NCI-H2227 treated with DMSO at 0.1 percent for 48 hours (cell line): ENCODE results near the gene THADA.
"Not testable (repeated sequence)": the region's sequence is repeated elsewhere in the genome, so short reads cannot be mapped to it uniquely, and the experiment has no call there.

Experiments used
- DNase-seq: peaks from one replicate; lab custom pipeline; 2025; lab: John Stamatoyannopoulos, UW

Gene THADA

DNA sequence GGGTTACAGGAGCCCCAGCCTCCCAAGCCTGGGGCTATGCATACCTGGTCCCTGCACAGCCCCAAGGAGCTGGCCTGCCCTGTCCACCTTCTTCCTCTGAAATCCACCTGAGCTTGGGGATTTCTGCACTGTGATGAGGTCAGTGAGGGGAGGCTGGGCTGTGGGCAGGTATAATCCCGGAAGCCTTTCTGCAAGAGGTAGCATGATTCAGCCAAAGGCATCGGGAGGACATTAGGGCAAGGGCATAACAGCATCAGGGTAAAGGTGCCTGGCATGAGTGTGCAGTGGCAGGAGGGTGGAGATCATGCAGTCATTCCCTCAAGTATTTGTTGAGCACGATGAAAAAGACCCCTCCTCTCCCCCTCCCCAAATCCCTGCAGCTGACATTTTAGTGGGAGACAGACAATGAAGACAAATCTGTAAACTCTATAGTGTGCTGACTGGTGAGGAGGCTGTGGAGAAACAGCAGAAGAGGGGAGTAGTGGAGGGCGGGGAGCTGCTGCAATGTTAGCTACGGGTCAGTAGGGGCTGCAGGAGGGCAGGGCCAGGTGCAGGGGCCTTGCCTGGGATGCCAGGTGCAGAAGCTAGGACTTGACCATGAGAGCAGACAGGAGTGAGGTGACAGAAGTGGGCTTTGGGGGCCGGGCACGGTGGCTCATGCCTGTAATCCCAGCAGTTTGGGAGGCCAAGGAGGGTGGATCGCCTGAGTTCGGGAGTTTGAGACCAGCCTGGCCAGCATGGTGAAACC lies 388.1 kb downstream of the THADA start:
- DNase-seq: no peak

DNA sequence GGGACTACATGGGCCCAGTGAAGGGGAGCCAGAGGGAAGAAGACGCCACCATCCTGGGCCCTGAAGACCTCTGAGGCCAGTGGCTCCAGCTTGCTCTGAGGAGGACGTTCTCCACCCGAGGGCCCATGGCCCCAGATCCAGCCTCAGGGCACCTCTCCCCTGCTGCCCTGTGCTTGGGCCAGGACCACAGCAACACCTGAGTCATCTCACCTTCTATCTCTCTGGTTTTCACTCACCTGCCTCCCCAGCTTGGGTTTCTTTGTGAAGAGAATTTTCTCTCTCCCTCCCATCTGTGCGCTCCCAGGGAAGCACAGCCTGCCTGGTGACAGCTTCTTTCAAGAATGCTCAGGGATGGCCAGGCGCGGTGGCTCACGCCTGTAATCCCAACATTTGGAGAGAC lies 389.2 kb downstream of the THADA start:
- DNase-seq: no peak

DNA sequence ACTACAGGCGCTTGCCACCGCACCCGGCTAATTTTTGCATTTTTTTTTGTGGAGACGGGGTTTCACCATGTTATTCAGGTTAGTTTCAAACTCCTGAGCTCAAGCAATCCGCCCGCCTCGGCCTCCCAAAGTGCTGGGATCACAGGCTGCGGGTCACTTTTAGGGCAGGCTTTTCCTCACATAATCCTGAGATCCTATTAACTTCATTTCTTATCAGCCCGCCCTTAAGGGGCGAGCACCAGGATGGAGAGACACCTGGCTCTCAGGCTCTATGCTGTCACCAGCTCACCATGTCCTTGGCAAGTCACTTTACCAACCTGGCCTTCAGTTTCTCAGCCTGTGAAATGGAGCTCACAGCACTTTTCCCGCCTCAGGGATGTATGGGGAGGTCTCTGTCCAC lies 392.5 kb downstream of the THADA start:
- DNase-seq: no peak

DNA sequence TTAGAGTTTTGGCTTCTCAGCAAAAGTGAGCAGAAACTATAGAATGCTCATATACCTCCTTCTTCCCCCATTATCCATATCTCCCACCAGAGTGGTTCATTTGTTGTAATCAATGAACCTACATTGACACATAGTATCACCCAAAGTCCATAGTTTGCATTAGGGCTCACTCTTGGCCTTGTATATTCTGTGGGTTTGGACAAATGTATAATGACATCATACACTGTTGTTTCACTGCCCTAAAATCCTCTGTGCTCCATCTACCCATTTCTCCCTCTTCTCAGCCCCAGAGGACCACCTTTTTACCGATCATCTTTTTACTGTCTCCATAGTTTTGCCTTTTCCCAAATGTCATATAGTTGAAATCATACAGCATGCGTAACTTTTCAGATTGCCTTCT lies 393.5 kb downstream of the THADA start:
- DNase-seq: no peak

DNA sequence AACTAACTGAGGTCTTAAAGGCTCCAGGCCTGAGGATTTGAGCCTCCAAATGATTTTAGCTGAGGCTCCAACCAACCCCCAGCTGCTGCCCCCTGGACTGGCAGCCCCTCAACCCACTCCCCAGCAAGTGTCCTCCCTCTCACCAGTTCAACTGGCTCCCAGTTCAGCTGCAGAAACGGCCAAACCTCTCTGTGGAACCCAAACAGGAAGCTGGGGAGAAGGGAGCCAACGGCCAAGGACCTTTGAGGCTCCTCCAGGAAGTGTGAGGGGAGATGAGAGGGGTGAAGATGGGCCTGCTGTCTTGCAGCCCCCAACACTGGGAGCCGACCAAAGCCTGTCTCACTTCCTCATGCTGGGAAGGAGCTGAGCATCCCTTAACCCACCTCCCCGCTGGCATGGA lies 394.3 kb downstream of the THADA start:
- no peak for DNase-seq

- no peak for DNase-seq
Measured at GRCh38 chr2:43201016-43201415, 394.8 kb downstream of the THADA start.

DNA sequence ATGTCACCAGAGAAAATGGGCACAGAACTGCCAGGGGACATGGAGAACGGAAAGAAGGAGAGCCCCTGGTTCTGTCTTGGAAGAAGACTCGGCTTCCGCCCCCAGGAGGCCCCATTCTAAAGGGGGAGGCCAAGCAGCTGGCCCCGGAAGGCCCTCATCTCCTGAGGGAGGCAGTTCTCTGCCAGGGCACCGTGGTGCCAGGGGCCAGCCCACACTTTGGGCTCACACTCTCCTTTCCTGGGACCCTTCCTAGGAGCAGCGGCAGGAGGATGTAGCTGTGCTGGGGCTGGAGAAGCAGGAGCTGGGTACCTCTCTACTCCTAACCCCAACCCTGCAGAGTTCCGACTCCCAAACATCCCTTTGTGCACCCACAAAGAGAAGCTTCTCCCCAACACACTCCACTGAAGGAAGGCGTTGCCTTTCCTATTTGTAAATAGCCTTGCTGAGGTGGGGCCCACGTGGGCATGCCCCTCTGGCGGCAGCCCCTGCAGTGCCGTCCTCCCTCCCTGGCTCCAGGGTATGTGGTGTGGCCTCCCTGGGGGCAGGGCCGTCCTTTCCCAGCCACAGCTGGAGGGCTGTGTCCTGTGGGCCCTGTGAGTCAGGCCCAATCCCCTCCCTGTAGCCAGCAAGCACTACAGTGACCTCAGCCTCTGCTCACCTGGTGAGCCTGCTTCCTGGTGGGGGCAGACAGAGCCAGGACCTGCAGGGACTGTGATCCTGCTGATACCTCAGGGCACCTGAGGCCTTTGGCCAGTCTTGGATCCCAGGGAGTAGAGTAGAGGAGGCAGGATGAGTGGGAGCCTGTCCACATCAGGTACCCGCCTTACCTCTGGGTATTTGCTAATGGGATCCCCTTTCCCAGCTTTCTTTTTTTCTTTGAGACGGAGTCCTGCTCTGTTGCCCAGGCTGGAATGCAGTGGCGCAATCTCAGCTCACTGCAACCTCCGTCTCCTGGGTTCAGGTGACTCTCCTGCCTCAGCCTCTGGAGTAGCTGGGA lies 396.0 kb downstream of the THADA start:
- DNase-seq: no peak

GRCh38 chr2:43198263-43198662 lies 397.6 kb downstream of the THADA start:
- no peak for DNase-seq

GRCh38 chr2:43197588-43197896 lies 398.3 kb downstream of the THADA start:
- DNase-seq: no peak

GRCh38 chr2:43196768-43197587 lies 398.9 kb downstream of the THADA start:
- no peak for DNase-seq

DNA sequence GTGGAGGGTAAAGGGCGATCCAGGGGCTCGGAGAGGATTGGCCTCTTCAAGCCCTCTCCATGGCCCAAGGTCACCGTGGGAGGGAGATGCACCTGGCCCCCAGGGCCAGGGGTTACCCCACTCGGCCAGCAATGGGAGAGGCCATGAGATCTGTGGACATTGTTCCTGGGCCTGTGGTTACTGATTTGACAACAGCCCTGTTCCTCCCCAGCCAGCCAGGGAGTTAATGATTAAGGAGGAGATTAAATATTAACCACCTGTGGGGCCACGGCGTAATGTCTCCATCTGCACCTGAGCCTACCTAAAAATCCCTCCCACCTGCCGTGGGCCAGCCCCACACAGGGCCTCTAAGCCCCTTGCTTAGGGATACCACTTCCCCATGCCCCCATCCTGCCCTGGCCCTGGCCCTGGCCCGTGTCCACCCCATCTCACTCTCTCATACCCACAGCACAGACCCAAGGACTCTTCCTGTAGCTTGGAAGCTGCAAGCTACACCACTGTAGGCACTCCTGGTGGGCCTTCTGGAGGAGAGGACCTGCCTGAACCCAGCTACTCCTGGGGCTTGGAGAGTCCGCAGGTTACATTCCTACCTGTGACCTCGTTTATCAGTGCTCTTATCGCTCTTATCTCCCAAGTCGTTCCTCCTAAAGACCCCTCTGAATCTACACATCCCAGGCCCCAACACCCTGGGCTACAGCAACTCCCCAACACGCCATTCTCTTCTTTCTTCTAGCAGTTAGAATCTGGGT lies 401.5 kb downstream of the THADA start:
- no peak for DNase-seq

DNA sequence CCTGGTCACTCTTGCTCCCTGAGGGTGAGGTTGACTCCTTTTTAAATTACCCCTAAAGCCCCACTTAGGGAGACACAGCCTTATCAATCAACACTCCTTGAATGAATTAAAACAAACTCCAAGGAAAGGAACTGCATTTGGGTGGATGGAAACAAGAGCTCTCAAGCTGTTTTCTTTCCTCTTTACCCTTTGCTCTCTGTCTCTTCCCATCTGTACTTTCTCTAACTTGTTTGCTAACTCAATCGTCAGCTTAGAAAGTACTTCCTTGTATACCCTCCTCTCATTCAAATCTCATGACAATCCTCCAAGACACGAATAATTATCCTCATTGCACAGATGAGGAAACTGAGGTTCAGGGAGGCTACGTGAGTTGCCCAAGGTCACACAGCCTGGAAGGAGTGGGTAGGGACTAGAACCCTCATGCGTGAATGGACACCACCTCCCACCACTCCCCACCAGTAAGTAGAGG lies 402.2 kb downstream of the THADA start:
- no peak for DNase-seq

- no peak for DNase-seq
Measured at GRCh38 chr2:43192744-43193651, 402.8 kb downstream of the THADA start.

DNA sequence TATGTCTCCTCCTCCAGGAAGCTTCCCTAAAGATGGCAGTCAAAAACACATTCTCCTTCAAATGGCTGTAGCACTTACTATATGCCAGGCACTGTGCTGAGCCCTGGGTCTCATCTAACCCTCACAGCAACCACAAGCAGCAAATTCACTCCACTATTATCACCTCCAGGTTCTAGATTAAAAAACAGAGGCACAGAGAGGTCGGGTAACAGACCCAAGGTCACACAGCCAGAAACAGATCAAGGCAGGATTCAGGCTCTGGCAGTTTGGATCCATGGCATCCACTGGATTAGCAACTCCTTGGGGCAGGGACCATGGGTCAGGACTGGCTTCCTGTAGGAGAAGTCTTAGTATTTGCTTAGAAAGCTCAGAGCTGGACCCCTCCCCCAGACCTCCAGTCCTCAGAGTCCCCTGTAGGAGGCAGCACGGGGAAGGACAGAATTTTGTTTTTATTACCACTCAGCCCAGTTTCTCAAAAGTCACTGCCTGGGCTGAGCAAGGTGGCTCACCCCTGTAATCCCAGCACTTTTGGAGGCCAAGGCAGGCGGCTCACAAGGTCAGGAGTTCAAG lies 403.8 kb downstream of the THADA start:
- no peak for DNase-seq

DNA sequence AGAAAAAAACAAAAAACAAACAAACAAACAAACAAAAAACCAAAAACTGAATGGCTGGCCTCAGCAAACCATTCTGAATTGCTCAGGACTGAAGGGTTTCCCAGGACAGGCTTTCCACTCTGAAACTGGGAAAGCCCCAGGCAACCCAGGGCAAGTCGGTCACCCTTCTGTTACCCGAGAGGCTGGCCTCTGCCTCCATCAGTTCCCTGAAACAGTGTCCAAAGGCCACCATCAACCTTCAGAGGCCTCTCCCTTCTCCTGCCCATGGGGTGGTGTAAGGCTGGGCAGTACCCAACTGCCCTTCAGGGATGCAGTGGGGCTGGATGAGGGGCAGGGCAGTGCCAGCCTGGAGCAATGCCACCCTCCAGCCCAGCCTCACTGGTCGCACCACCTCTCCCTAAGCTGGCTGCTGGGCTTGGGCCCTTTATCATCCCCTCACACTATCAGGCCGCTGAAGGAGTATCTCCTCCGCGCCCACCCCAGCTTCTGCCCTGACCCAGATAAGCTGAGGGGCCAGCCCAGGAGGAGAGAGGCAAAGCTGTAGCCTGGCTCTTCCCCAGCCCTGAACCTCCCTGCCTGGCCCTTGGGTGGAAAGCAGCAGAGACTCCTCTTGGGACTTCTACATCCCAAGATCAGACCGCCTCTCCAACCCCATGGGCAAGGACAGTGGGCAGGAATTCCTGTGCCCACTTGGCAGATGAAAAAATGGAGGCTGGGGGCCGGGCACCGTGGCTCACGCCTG lies 405.4 kb downstream of the THADA start:
- no peak for DNase-seq

GRCh38 chr2:43189861-43190260 lies 406.0 kb downstream of the THADA start:
- not testable (repeated sequence) for DNase-seq

DNA sequence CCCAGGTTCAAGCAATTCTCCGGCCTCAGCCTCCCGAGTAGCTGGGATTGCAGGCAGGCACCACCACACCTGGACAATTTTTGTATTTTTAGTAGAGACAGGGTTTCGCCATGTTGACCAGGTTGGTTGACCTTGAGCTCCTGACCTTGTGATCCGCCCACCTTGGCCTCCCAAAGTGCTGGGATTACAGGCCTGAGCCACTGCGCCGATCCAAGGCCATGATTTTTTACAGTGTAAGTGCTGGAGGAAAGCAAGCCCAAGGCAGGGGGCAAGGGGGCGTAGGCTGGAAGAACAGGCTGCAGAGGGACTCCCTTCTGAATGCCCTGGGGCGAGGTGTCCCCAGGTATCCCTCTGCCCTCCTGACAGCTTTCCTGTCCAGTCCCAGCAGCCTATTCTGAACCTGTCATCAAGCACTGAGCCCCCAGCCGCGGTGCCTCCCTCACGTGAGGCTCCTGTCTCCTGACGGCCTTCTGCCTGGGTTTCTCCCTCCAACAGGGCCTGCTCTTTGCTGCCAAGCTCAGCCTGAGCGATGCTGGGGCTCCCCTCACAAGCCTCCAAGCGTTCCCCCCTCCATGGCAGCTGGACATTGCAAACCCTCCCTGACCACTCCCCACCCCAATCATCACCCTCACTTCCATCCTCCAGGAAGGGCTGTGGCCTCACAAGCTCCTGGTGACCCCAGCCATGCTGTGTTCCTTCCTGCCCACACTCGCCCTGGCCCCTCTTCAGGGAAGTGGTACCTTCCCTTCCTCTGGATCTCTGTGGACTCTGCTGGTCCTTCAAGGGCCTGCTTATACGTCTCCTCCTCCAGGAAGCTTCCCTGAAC lies 407.1 kb downstream of the THADA start:
- no peak for DNase-seq

- DNase-seq: no peak
Measured at GRCh38 chr2:43186679-43187374, 409.0 kb downstream of the THADA start.
